Endothelial cell (in vitro differentiated cells): ENCODE results near the gene PROM1. TPM values are rescaled to one million over a fixed set of nuclear protein-coding genes. Genes with fewer than 3 reads are reported as not detected.

Experiments used
- DNase-seq: peaks from one replicate; pipeline ENCODE4 v3.0.0; 2021; ENCODE audit warnings: low spot score
- H3K27ac Mint-ChIP-seq: one replicate; pipeline ENCODE4 v1.8.0; 2021; ENCODE audit warnings: mixed read lengths, inconsistent platforms; ENCODE audit not compliant: unreplicated experiment
- H3K27me3 Mint-ChIP-seq: one replicate; pipeline ENCODE4 v1.8.0; 2021; ENCODE audit warnings: mild to moderate bottlenecking, moderate library complexity, mixed read lengths, inconsistent platforms; ENCODE audit not compliant: unreplicated experiment
- H3K36me3 Mint-ChIP-seq: one replicate; pipeline ENCODE4 v1.8.0; 2021; ENCODE audit warnings: mild to moderate bottlenecking, low read depth, mixed read lengths, inconsistent platforms; ENCODE audit not compliant: unreplicated experiment
- H3K4me1 Mint-ChIP-seq: one replicate; pipeline ENCODE4 v1.8.0; 2021; ENCODE audit warnings: mild to moderate bottlenecking, mixed read lengths, inconsistent platforms; ENCODE audit not compliant: unreplicated experiment
- H3K4me3 Mint-ChIP-seq: one replicate; pipeline ENCODE4 v1.8.0; 2021; ENCODE audit warnings: mild to moderate bottlenecking, mixed read lengths, inconsistent platforms; ENCODE audit not compliant: unreplicated experiment
- H3K9me3 Mint-ChIP-seq: one replicate; pipeline ENCODE4 v1.8.0; 2021; ENCODE audit warnings: mixed read lengths, inconsistent platforms; ENCODE audit not compliant: unreplicated experiment
- total RNA-seq: library from RNA; stranded (reverse); fragmentation: NEBNext Ultra II Directional; extraction: Animal tissue kit (Norgen Biotek cat#: 25700); gene quantifications from one replicate; pipeline ENCODE4 v1.2.1, GENCODE V29; 2021; ENCODE audit not compliant: unreplicated experiment
- TF ChIP-seq, protein P1 (sequence below): fragments of 200-600 bp; sonication (generic); IDR thresholded peaks from one replicate; pipeline ENCODE4 v1.5.0; 2021; ENCODE audit warnings: antibody characterized with exemption; ENCODE audit not compliant: unreplicated experiment

PROM1 gene
- total RNA-seq, 1 donor from 2014 or later, result 12.2 TPM

DNA sequence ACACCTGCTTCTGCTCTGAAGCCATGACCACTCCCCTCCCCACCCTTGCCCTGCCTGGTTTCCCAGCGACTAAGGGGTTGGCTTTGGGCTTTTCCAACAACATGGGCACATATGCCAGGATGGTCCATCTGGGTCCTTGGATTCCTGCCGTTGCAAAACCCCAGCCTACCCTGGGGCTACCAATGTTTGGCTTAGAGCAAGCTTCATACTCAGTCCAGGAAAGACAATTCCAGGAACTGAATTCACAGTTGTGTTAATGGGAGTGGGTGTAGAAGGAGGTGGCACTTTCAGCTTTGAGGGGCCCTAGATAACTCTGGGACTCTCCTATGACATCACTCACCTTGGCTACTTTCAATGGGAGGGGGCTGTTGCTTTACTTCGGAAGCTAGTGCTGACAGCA, 154.3 kb downstream of the PROM1 start:
- Mint-ChIP-seq H3K36me3 (no peaks in the 10 kb centered on the region), H3K27ac (no peak overlapping the region), H3K4me1 (no peaks in the 10 kb centered on the region), H3K27me3 (peaks cover 3% of the 10 kb centered on the region), H3K9me3 (no peaks in the 10 kb centered on the region), H3K4me3 (no peak overlapping the region)
- DNase-seq, result no peak
- TF ChIP-seq, protein P1, sequence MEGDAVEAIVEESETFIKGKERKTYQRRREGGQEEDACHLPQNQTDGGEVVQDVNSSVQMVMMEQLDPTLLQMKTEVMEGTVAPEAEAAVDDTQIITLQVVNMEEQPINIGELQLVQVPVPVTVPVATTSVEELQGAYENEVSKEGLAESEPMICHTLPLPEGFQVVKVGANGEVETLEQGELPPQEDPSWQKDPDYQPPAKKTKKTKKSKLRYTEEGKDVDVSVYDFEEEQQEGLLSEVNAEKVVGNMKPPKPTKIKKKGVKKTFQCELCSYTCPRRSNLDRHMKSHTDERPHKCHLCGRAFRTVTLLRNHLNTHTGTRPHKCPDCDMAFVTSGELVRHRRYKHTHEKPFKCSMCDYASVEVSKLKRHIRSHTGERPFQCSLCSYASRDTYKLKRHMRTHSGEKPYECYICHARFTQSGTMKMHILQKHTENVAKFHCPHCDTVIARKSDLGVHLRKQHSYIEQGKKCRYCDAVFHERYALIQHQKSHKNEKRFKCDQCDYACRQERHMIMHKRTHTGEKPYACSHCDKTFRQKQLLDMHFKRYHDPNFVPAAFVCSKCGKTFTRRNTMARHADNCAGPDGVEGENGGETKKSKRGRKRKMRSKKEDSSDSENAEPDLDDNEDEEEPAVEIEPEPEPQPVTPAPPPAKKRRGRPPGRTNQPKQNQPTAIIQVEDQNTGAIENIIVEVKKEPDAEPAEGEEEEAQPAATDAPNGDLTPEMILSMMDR, result no peak

DNA sequence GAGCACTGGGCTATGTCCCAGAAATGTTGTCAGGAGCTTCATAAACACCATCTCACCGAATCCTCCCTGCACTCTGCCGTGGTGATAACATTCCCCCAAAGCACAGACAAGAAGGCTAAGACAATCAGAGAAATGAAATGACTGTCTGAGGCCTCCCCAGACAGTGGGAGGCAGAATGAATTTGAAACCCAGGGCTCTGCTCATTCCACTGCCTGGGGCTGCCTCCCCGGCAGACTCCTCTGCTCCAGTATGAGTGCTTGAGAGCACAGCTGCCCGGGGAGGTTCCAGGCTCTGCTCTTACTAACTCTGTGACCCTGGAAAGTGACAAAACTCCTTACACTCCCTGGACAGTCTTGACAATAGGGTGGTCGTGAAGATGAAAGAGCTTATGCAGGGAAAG, 154.9 kb downstream of the PROM1 start:
- TF ChIP-seq, protein P1, result no peak
- Mint-ChIP-seq H3K27me3 (peaks cover 6% of the 10 kb centered on the region), H3K4me1 (no peaks in the 10 kb centered on the region), H3K4me3 (no peak overlapping the region), H3K9me3 (no peaks in the 10 kb centered on the region), H3K36me3 (no peaks in the 10 kb centered on the region), H3K27ac (no peak overlapping the region)
- DNase-seq, result no peak

DNA sequence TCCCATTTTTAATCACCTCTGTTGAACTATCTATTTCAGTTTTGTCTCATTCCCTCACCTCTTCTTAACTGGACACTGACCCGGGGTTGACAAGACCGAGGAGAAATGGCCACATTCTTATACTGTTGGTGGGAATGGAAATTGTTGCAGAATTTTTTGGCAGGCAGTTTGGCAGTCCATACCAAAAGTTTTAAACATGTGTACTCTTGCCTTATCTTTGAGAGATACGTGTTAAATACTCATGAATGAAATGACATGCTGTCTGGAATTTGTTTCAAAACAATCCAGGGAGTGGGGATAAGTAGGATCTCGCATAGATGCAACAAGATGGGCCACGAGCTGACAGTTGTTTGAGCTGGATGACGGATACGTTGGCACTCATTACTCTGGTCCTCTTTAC, 157.3 kb downstream of the PROM1 start:
- no peak for DNase-seq
- H3K4me1 Mint-ChIP-seq, result no peaks in the 10 kb centered on the region

DNA sequence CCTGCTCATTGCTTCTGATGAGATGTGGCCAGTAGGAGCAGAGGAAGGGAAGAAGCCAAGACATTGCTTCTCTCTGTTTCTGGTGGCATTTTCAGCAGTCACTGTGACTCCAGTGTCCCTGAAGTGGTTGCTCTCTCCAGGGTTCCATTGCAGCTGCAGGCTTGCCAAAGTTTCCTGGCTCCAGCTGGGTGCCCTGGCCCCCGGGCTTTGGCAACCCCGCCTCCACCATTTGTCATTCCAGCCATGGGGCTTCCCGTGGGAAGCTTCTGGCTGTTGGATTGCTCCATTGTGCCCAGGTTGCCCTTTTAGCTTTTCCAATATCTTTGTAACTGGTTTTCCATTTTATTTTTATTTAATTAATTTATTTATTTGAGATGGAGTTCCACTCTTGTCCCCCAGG, 158.0 kb downstream of the PROM1 start:
- no peaks in the 10 kb centered on the region for H3K4me1 Mint-ChIP-seq
- peaks cover 6% of the 10 kb centered on the region for H3K27me3 Mint-ChIP-seq
- TF ChIP-seq, protein P1, result no peak

More for the DNA sequence above, 157.3 kb downstream of the PROM1 start:
- Mint-ChIP-seq H3K36me3 (no peaks in the 10 kb centered on the region), H3K27me3 (peaks cover 6% of the 10 kb centered on the region), H3K9me3 (no peaks in the 10 kb centered on the region), H3K4me3 (no peak overlapping the region), H3K27ac (no peak overlapping the region)
- TF ChIP-seq, protein P1, result no peak

DNA sequence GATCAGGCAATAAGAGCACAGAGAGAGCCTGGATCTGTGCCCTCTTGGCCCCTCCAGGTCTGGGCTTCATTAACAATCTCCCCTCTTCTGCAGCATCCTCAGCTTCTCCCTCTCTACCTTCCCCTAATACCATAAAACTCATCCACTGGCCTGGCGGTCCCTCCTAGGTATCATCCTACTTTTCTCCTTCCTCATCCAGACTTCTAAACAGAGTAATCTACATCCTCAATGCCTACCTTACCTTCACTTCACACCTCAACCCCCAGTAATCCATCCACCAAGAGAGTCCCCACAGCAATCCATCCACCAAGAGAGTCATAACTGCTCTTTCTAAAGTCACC, 162.3 kb downstream of the PROM1 start:
- Mint-ChIP-seq H3K9me3 (no peaks in the 10 kb centered on the region), H3K4me1 (no peaks in the 10 kb centered on the region), H3K27ac (no peak overlapping the region), H3K27me3 (peaks cover 7% of the 10 kb centered on the region), H3K4me3 (no peak overlapping the region), H3K36me3 (no peaks in the 10 kb centered on the region)
- TF ChIP-seq, protein P1, result no peak
- DNase-seq, result no peak

More for the DNA sequence above, 158.0 kb downstream of the PROM1 start:
- no peak for DNase-seq
- H3K36me3 Mint-ChIP-seq, result no peaks in the 10 kb centered on the region
- no peak overlapping the region for H3K4me3 Mint-ChIP-seq
- no peak overlapping the region for H3K27ac Mint-ChIP-seq
- no peaks in the 10 kb centered on the region for H3K9me3 Mint-ChIP-seq
